Stimulated activated CD8-positive, alpha-beta memory T cell treated with anti-CD3 and anti-CD28 coated beads, Interleukin-15, amount 100 ng/mL, for 4 hours (primary cell): ENCODE measurements around the gene MBNL2.

Experiments
- DNase-seq, 2 donors: peaks; one replicate each; pipeline ENCODE4 v3.0.0-alpha.2; 2020; ENCODE audit warnings: low read depth in 2 of 2

The MBNL2 gene

GRCh38 chr13:97211300-97211699 is 10.8 kb upstream of the MBNL2 start:
- no peak for DNase-seq

GRCh38 chr13:97212004-97212403 is 10.1 kb upstream of the MBNL2 start:
- no peak for DNase-seq

GRCh38 chr13:97212601-97213040 is 9.5 kb upstream of the MBNL2 start:
- no peak for DNase-seq

GRCh38 chr13:97214921-97215320 is 7.2 kb upstream of the MBNL2 start:
- DNase-seq, result no peak

- no peak for DNase-seq
Measured at GRCh38 chr13:97215325-97215724, 6.8 kb upstream of the MBNL2 start.

GRCh38 chr13:97219226-97219625 is 2.9 kb upstream of the MBNL2 start:
- no peak for DNase-seq

- DNase-seq, result no peak
Measured at GRCh38 chr13:97220151-97220900, 1.8 kb upstream of the MBNL2 start.

- no peak for DNase-seq
Measured at GRCh38 chr13:97221046-97221445, 1.1 kb upstream of the MBNL2 start.

- DNase-seq, result no peak
Measured at GRCh38 chr13:97221466-97221865, 667 bp upstream of the MBNL2 start.

- no peak for DNase-seq
Measured at GRCh38 chr13:97223037-97223710, 1.0 kb downstream of the MBNL2 start.

GRCh38 chr13:97223711-97224541 is 1.8 kb downstream of the MBNL2 start:
- no peak for DNase-seq

- DNase-seq, result no peak
Measured at GRCh38 chr13:97224544-97225300, 2.6 kb downstream of the MBNL2 start.

GRCh38 chr13:97225533-97225932 is 3.4 kb downstream of the MBNL2 start:
- no peak for DNase-seq

GRCh38 chr13:97226013-97226412 is 3.9 kb downstream of the MBNL2 start:
- DNase-seq, result no peak

GRCh38 chr13:97226788-97227627 is 4.9 kb downstream of the MBNL2 start:
- peak in 1 of 2 donors; percentile 34 for DNase-seq

- DNase-seq, result no peak
Measured at GRCh38 chr13:97228850-97229521, 6.9 kb downstream of the MBNL2 start.

GRCh38 chr13:97229699-97230098 is 7.6 kb downstream of the MBNL2 start:
- DNase-seq, result no peak

- DNase-seq, result no peak
Measured at GRCh38 chr13:97231118-97231828, 9.1 kb downstream of the MBNL2 start.

GRCh38 chr13:97231829-97232196 is 9.7 kb downstream of the MBNL2 start:
- no peak for DNase-seq

- no peak for DNase-seq
Measured at GRCh38 chr13:97233499-97233898, 11.4 kb downstream of the MBNL2 start.
